ENCODE results near the gene ICAM2. TPM values are rescaled to one million over a fixed set of nuclear protein-coding genes. Genes with fewer than 3 reads are reported as not detected.

Gene ICAM2
- total RNA-seq, 1 donor from 2014 or later = not detected

DNA sequence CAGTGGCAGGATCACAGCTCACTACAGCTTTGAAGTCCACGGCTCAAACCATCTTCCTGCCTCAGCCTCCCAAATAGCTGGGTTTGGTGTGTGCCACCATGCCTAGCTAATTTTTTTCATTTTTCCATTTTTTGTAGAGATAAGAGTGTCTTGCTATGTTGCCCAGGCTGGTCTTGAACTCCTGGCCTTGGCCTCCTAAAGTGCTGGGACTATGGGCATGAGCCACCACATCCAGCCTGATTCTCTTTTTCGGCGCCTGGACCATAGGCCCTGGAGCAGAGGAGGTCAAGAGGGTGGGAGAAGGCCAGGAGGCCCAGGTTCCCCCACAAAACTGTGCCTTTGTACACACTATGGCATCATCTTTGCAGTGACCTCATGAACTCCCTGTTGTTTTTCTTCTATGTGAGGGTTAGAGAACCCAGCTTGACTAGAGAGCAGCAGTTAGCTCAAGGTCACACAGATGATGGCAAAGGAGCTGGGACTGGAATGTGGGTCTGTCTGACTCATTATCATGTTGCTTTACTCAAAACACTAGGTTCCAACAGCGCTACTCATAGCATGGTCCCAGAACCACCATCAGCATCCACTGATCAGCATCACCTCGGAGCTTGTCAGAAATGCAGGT lies 64.0 kb downstream of the ICAM2 start:
- Mint-ChIP-seq H3K4me3 (no peak overlapping the region), H3K9me3 (no peaks in the 10 kb centered on the region), H3K4me1 (ENCODE audit: unreplicated experiment) (no peaks in the 10 kb centered on the region), H3K36me3 (no peaks in the 10 kb centered on the region), H3K27ac (no peak overlapping the region), H3K27me3 (peaks cover 12% of the 10 kb centered on the region)
- TF ChIP-seq, protein P1, sequence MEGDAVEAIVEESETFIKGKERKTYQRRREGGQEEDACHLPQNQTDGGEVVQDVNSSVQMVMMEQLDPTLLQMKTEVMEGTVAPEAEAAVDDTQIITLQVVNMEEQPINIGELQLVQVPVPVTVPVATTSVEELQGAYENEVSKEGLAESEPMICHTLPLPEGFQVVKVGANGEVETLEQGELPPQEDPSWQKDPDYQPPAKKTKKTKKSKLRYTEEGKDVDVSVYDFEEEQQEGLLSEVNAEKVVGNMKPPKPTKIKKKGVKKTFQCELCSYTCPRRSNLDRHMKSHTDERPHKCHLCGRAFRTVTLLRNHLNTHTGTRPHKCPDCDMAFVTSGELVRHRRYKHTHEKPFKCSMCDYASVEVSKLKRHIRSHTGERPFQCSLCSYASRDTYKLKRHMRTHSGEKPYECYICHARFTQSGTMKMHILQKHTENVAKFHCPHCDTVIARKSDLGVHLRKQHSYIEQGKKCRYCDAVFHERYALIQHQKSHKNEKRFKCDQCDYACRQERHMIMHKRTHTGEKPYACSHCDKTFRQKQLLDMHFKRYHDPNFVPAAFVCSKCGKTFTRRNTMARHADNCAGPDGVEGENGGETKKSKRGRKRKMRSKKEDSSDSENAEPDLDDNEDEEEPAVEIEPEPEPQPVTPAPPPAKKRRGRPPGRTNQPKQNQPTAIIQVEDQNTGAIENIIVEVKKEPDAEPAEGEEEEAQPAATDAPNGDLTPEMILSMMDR (conservative IDR thresholded peaks at IDR 0.05) = no peak
- DNase-seq (ENCODE audit: extremely low spot score, unreplicated experiment) = no peak

DNA sequence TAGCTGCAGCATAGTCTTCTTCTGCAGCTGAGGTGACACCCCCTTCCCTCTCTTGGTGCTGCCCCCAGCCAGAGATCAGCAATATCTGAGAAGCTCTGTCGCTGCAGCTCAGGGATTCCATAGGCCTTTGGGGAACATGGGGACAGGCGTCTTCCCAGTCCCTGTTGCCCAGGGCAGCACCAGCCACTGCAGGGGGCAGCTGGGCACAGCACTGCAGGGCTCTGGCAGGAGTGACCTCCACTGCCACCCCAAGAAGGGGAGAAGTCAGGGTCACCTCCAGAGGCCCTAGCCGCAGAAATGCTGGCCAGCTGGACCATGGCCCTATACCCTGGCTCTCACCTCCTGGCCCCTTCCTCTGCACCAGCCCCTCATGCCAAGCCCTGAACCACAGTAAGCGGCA lies 64.6 kb downstream of the ICAM2 start:
- H3K9me3 Mint-ChIP-seq = no peaks in the 10 kb centered on the region
- TF ChIP-seq, protein P1 (conservative IDR thresholded peaks at IDR 0.05) = no peak
- no peaks in the 10 kb centered on the region for H3K36me3 Mint-ChIP-seq
- no peak overlapping the region for H3K4me3 Mint-ChIP-seq
- DNase-seq (ENCODE audit: extremely low spot score, unreplicated experiment) = no peak
- H3K27ac Mint-ChIP-seq = no peak overlapping the region
- H3K27me3 Mint-ChIP-seq = peaks cover 15% of the 10 kb centered on the region
- no peaks in the 10 kb centered on the region for H3K4me1 Mint-ChIP-seq (ENCODE audit: unreplicated experiment)

DNA sequence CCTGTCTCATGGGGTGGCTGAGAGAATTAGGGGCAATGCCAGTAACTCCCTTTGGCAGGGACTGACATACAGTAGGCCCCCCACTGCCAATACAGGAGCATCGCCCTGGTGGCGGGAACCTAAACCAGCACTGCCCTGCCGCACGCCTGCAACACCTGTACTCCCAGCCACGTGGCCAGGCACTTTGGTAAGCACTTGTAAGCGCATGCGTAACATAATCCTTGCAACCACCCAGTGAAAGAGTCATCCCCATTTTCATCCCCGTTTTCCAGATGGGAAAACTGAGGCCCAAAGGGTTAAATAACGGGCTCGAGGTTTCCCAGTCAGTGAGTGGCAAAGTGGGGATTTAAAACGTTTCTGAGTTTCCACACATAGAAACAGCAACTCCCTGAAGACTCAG lies 65.2 kb downstream of the ICAM2 start:
- Mint-ChIP-seq H3K36me3 (no peaks in the 10 kb centered on the region), H3K27ac (no peak overlapping the region), H3K9me3 (no peaks in the 10 kb centered on the region), H3K4me1 (ENCODE audit: unreplicated experiment) (no peaks in the 10 kb centered on the region), H3K4me3 (no peak overlapping the region), H3K27me3 (peaks cover 15% of the 10 kb centered on the region)
- TF ChIP-seq, protein P1 (conservative IDR thresholded peaks at IDR 0.05) = no peak
- DNase-seq (ENCODE audit: extremely low spot score, unreplicated experiment) = no peak

DNA sequence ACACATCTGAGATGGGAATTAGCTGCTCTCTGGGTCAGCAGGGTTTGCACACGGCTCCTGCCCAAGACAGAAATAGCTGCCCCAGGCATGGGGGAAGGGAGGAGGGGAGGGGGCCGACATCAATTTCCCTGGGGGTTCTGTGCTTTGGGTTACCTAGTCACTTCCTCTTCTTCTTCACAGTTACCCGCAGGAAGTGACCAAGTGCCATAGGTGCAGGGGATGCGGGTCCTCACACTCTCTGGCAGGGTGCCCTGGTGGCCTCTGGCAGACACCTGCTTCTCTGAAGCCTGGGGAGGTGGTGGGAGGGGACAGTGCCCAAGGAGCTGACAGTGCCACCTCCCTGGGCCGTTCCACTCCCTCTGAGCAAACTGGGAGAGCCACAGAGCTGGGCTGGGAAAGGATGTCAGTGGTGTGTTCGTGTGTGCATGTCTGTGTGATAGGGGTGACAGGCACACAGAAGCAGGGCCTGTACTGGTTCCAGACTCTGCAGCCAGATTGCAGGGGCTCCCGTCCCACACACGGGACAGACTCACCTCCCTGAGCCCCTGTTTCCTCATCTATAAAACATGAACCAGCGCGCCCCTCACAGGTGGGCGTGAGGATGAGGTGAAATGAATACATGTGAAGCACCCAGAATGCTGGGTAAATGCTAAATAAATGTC lies 65.9 kb downstream of the ICAM2 start:
- Mint-ChIP-seq H3K27me3 (peaks cover 12% of the 10 kb centered on the region), H3K27ac (no peak overlapping the region), H3K9me3 (no peaks in the 10 kb centered on the region), H3K4me1 (ENCODE audit: unreplicated experiment) (no peaks in the 10 kb centered on the region), H3K4me3 (no peak overlapping the region), H3K36me3 (no peaks in the 10 kb centered on the region)
- TF ChIP-seq, protein P1 (conservative IDR thresholded peaks at IDR 0.05) = no peak
- no peak for DNase-seq (ENCODE audit: extremely low spot score, unreplicated experiment)

Other genes with a start within 250 kb of the ICAM2 start
- 71.8 and 78.2 TPM in 2 replicates for gene CCDC47, start 247.0 kb downstream of the ICAM2 start, total RNA-seq (ENCODE audit: low replicate concordance)
- 124 and 148 TPM in 2 replicates for gene DDX42, start 246.5 kb downstream of the ICAM2 start, total RNA-seq (ENCODE audit: low replicate concordance)
- 112 and 113 TPM in 2 replicates for gene PSMC5, start 193.2 kb downstream of the ICAM2 start, total RNA-seq (ENCODE audit: low replicate concordance)
- gene FTSJ3, start 193.0 kb downstream of the ICAM2 start, total RNA-seq (ENCODE audit: low replicate concordance) = 39.4 and 45.2 TPM in 2 replicates
- gene SMARCD2, start 177.9 kb downstream of the ICAM2 start, total RNA-seq (ENCODE audit: low replicate concordance) = 64.8 and 67.3 TPM in 2 replicates
- not detected in 2 replicates for gene CSH2, start 147.0 kb downstream of the ICAM2 start, total RNA-seq (ENCODE audit: low replicate concordance)
- gene GH2, start 138.7 kb downstream of the ICAM2 start, total RNA-seq (ENCODE audit: low replicate concordance) = not detected in 2 replicates
- not detected in 2 replicates for gene CSH1, start 124.1 kb downstream of the ICAM2 start, total RNA-seq (ENCODE audit: low replicate concordance)
- not detected in 2 replicates for gene CSHL1, start 109.4 kb downstream of the ICAM2 start, total RNA-seq (ENCODE audit: low replicate concordance)
- not detected in 2 replicates for gene GH1, start 101.8 kb downstream of the ICAM2 start, total RNA-seq (ENCODE audit: low replicate concordance)
- not detected in 2 replicates for gene CD79B, start 88.3 kb downstream of the ICAM2 start, total RNA-seq (ENCODE audit: low replicate concordance)
- gene SCN4A, start 47.7 kb downstream of the ICAM2 start, total RNA-seq (ENCODE audit: low replicate concordance) = 0.39 TPM in 1 of 2 replicates, not detected in the other
- gene PRR29, start 22.3 kb downstream of the ICAM2 start, total RNA-seq (ENCODE audit: low replicate concordance) = 0.45 and 4.2 TPM in 2 replicates
- gene ERN1, start 109.5 kb upstream of the ICAM2 start, total RNA-seq (ENCODE audit: low replicate concordance) = 12.1 and 13.9 TPM in 2 replicates
- gene TEX2, start 242.6 kb upstream of the ICAM2 start, total RNA-seq (ENCODE audit: low replicate concordance) = 20.4 and 23.3 TPM in 2 replicates